ENCODE results near the gene GFRA1.

GFRA1 gene

DNA sequence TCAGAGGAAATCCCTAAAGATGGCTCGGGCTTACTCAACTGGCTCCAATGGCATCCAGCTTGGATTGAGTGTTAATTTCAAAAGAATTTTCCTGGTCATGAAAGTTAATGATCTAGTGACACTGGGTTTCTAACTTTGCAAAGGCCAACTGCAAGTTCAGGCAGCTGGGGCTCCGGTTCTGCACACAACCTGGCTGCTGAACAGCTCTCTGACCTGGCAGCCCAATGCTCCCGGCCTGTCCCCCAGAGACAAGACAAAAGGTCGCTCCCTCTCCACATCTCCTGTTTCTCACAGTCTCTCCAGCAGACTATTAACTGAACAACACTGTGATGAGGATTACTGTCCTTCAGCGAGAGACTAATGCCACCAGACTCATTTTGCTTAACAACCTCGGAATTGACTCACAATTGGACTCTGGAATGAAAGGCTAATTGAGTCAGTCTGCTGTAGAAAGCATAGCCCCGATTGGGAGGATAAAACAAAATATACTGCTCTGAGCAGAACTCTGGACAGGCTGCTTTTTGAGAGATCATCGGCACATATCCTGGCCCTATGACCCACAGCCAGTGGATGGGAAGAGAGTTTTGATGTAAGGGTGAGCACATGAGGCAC is 174.5 kb downstream of the GFRA1 start:
- Histone ChIP-seq H3K4me1 (ENCODE audit: control insufficient read depth, insufficient read depth, low read length) (no peaks in the 10 kb centered on the region), H3K36me3 (ENCODE audit: control insufficient read depth in 2 of 2, insufficient read depth in 1 of 2, low read length in 2 of 2) (no peaks in the 10 kb centered on the region), H3K4me3 (ENCODE audit: low read depth, low read length) (no peak overlapping the region), H3K9me3 (ENCODE audit: control insufficient read depth, insufficient read depth, low read depth, low read length) (no peaks in the 10 kb centered on the region), H3K27ac (ENCODE audit: extremely low read depth, low read depth, low read length) (no peak overlapping the region)
- no peak for TF ChIP-seq ZNF146 (tag by site-specific recombination; IDR thresholded peaks at IDR 0.05)
- no peak for TF ChIP-seq ZNF585B (tag by site-specific recombination; IDR thresholded peaks at IDR 0.05)
- TF ChIP-seq SCRT2 (tag by site-specific recombination; IDR thresholded peaks at IDR 0.05): no peak
- TF ChIP-seq, protein P1, sequence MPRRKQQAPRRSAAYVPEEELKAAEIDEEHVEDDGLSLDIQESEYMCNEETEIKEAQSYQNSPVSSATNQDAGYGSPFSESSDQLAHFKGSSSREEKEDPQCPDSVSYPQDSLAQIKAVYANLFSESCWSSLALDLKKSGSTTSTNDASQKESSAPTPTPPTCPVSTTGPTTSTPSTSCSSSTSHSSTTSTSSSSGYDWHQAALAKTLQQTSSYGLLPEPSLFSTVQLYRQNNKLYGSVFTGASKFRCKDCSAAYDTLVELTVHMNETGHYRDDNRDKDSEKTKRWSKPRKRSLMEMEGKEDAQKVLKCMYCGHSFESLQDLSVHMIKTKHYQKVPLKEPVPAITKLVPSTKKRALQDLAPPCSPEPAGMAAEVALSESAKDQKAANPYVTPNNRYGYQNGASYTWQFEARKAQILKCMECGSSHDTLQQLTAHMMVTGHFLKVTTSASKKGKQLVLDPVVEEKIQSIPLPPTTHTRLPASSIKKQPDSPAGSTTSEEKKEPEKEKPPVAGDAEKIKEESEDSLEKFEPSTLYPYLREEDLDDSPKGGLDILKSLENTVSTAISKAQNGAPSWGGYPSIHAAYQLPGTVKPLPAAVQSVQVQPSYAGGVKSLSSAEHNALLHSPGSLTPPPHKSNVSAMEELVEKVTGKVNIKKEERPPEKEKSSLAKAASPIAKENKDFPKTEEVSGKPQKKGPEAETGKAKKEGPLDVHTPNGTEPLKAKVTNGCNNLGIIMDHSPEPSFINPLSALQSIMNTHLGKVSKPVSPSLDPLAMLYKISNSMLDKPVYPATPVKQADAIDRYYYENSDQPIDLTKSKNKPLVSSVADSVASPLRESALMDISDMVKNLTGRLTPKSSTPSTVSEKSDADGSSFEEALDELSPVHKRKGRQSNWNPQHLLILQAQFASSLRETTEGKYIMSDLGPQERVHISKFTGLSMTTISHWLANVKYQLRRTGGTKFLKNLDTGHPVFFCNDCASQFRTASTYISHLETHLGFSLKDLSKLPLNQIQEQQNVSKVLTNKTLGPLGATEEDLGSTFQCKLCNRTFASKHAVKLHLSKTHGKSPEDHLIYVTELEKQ (tag by site-specific recombination; IDR thresholded peaks at IDR 0.05; ENCODE audit: borderline replicate concordance): no peak
- TF ChIP-seq ZSCAN16 (tag by site-specific recombination; IDR thresholded peaks at IDR 0.05): no peak
- TF ChIP-seq ZNF133 (tag by site-specific recombination; IDR thresholded peaks at IDR 0.05): no peak
- ChIA-PET POLR2A (no interaction called here), CTCF (no interaction called here)

DNA sequence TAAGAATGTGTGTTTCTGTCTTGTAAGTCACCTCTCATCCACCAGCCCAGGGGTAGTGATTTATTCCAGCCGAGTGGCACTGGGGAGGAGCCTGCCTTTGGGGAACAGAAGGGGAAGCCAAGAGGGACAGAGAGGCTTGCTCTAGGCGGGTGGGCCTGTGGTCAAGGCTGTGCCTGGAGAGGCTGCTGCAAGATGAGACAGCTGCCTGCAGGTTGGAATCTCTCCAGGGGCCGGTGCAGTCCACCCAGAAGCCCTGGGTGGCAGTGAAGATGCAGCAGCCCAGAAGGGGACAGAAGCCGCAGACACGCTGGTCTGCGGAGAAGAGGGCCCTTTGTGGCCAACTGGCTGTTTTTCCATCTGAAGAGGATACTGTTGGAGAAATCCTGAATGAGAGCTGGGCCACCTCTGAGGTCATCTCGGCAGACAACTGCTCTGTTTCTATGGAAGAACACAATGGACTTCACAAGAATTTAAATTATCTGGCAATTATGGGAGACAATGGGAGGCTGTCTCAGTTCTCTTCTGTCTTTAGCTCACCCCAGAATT is 175.7 kb downstream of the GFRA1 start:
- Histone ChIP-seq H3K27ac (ENCODE audit: extremely low read depth, low read depth, low read length) (no peak overlapping the region), H3K4me1 (ENCODE audit: control insufficient read depth, insufficient read depth, low read length) (no peaks in the 10 kb centered on the region), H3K36me3 (ENCODE audit: control insufficient read depth in 2 of 2, insufficient read depth in 1 of 2, low read length in 2 of 2) (no peaks in the 10 kb centered on the region), H3K4me3 (ENCODE audit: low read depth, low read length) (no peak overlapping the region), H3K9me3 (ENCODE audit: control insufficient read depth, insufficient read depth, low read depth, low read length) (no peaks in the 10 kb centered on the region)
- ChIA-PET POLR2A (no interaction called here), CTCF (no interaction called here)
- TF ChIP-seq ZNF211 (tag by site-specific recombination; IDR thresholded peaks at IDR 0.05; ENCODE audit: low read depth) (no peak), ZNF792 (tag by site-specific recombination; IDR thresholded peaks at IDR 0.05) (no peak), SP3 (tag by site-specific recombination; IDR thresholded peaks at IDR 0.05) (no peak), TCF7L2 (IDR thresholded peaks at IDR 0.05; ENCODE audit: borderline replicate concordance, low read depth, low read length) (no peak), ZNF768 (tag by site-specific recombination; IDR thresholded peaks at IDR 0.05) (no peak)
- TF ChIP-seq, protein P2, sequence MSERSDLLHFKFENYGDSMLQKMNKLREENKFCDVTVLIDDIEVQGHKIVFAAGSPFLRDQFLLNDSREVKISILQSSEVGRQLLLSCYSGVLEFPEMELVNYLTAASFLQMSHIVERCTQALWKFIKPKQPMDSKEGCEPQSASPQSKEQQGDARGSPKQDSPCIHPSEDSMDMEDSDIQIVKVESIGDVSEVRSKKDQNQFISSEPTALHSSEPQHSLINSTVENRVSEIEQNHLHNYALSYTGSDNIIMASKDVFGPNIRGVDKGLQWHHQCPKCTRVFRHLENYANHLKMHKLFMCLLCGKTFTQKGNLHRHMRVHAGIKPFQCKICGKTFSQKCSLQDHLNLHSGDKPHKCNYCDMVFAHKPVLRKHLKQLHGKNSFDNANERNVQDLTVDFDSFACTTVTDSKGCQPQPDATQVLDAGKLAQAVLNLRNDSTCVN (tag by site-specific recombination; optimal IDR thresholded peaks at IDR 0.05): no peak

DNA sequence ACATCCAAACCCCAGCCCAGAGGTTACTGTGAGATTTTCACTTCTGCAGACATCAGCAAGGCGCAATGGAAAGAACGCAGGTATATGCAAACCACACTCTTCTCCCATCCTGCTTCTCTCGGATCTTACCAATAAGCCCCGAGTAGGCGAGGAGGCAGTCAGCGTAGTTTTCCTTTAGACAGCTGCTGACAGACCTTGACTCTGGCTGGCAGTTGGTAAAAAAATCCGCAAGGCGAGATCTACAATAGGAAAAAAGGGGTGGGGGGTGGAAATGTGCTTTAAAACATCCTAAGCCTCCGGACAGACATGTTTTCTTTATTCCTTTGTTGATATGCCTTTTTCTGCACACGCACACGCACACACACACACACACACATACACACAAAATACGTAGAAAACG is 176.5 kb downstream of the GFRA1 start:
- ChIA-PET POLR2A (no interaction called here), CTCF (no interaction called here)
- H3K27ac ChIP-seq (ENCODE audit: extremely low read depth, low read depth, low read length): no peak overlapping the region
- TF ChIP-seq ZNF776 (tag by site-specific recombination; IDR thresholded peaks at IDR 0.05; ENCODE audit: borderline replicate concordance): no peak
- TF ChIP-seq GLIS1 (tag by site-specific recombination; IDR thresholded peaks at IDR 0.05): no peak
- TF ChIP-seq, protein P3, sequence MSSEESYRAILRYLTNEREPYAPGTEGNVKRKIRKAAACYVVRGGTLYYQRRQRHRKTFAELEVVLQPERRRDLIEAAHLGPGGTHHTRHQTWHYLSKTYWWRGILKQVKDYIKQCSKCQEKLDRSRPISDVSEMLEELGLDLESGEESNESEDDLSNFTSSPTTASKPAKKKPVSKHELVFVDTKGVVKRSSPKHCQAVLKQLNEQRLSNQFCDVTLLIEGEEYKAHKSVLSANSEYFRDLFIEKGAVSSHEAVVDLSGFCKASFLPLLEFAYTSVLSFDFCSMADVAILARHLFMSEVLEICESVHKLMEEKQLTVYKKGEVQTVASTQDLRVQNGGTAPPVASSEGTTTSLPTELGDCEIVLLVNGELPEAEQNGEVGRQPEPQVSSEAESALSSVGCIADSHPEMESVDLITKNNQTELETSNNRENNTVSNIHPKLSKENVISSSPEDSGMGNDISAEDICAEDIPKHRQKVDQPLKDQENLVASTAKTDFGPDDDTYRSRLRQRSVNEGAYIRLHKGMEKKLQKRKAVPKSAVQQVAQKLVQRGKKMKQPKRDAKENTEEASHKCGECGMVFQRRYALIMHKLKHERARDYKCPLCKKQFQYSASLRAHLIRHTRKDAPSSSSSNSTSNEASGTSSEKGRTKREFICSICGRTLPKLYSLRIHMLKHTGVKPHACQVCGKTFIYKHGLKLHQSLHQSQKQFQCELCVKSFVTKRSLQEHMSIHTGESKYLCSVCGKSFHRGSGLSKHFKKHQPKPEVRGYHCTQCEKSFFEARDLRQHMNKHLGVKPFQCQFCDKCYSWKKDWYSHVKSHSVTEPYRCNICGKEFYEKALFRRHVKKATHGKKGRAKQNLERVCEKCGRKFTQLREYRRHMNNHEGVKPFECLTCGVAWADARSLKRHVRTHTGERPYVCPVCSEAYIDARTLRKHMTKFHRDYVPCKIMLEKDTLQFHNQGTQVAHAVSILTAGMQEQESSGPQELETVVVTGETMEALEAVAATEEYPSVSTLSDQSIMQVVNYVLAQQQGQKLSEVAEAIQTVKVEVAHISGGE (tag by site-specific recombination; conservative IDR thresholded peaks at IDR 0.05; ENCODE audit: low read depth): no peak
- TF ChIP-seq ZNF311 (tag by site-specific recombination; IDR thresholded peaks at IDR 0.05; ENCODE audit: borderline replicate concordance): no peak
- TF ChIP-seq IKZF3 (tag by site-specific recombination; IDR thresholded peaks at IDR 0.05): no peak
- TF ChIP-seq, protein P4, sequence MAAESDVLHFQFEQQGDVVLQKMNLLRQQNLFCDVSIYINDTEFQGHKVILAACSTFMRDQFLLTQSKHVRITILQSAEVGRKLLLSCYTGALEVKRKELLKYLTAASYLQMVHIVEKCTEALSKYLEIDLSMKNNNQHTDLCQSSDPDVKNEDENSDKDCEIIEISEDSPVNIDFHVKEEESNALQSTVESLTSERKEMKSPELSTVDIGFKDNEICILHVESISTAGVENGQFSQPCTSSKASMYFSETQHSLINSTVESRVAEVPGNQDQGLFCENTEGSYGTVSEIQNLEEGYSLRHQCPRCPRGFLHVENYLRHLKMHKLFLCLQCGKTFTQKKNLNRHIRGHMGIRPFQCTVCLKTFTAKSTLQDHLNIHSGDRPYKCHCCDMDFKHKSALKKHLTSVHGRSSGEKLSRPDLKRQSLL (tag by site-specific recombination; IDR thresholded peaks at IDR 0.05): no peak
- no peak for TF ChIP-seq ZNF544 (tag by site-specific recombination; IDR thresholded peaks at IDR 0.05)
- no peaks in the 10 kb centered on the region for H3K36me3 ChIP-seq (ENCODE audit: control insufficient read depth in 2 of 2, insufficient read depth in 1 of 2, low read length in 2 of 2)
- H3K4me1 ChIP-seq (ENCODE audit: control insufficient read depth, insufficient read depth, low read length): no peaks in the 10 kb centered on the region
- no peak overlapping the region for H3K4me3 ChIP-seq (ENCODE audit: low read depth, low read length)
- no peaks in the 10 kb centered on the region for H3K9me3 ChIP-seq (ENCODE audit: control insufficient read depth, insufficient read depth, low read depth, low read length)

Measured in HEK293 (cell line).